Osteocyte (in vitro differentiated cells): ENCODE measurements around the gene OR10C1. TPM values are rescaled to one million over a fixed set of nuclear protein-coding genes. Genes with fewer than 3 reads are reported as not detected.

Experiments used
- DNase-seq: peaks from one replicate; pipeline ENCODE4 v3.0.0; 2021; ENCODE audit warnings: mixed read lengths; ENCODE audit not compliant: unreplicated experiment; ENCODE audit errors: extremely low spot score
- H3K27ac Mint-ChIP-seq: one replicate; pipeline ENCODE4 v1.8.0; 2021; ENCODE audit warnings: mild to moderate bottlenecking, mixed read lengths; ENCODE audit not compliant: unreplicated experiment
- H3K27me3 Mint-ChIP-seq: one replicate; pipeline ENCODE4 v1.8.0; 2021; ENCODE audit warnings: mixed read lengths; ENCODE audit not compliant: unreplicated experiment
- H3K36me3 Mint-ChIP-seq: one replicate; pipeline ENCODE4 v1.8.0; 2021; ENCODE audit warnings: mixed read lengths; ENCODE audit not compliant: unreplicated experiment
- H3K4me1 Mint-ChIP-seq: one replicate; pipeline ENCODE4 v1.8.0; 2021; ENCODE audit warnings: mixed read lengths; ENCODE audit not compliant: unreplicated experiment
- H3K4me3 Mint-ChIP-seq: one replicate; pipeline ENCODE4 v1.8.0; 2021; ENCODE audit warnings: mild to moderate bottlenecking, moderate library complexity, mixed read lengths; ENCODE audit not compliant: unreplicated experiment
- H3K9me3 Mint-ChIP-seq: one replicate; pipeline ENCODE4 v1.8.0; 2021; ENCODE audit warnings: mixed read lengths; ENCODE audit not compliant: unreplicated experiment
- CTCF ChIP-seq: fragments of 200-600 bp; sonication (generic); IDR thresholded peaks from 2 replicates; pipeline ENCODE4 v1.5.0; 2021; ENCODE audit warnings: antibody characterized with exemption, mild to moderate bottlenecking, moderate library complexity
- long read RNA-seq: library from polyadenylated mRNA; unstranded; transcript quantifications from one replicate; pipeline ENCODE4 v2.0.0, GENCODE V29; 2021
- total RNA-seq: library from RNA; stranded (reverse); gene quantifications from 2 replicates; pipeline ENCODE4 v1.2.1, GENCODE V29; 2021

The OR10C1 gene
- total RNA-seq, result not detected in 2 replicates
- long read RNA-seq, result 0 reads

- Mint-ChIP-seq H3K4me1 (no peaks in the 10 kb centered on the region), H3K27ac (no peak within 1 kb of the TSS)
These were observed at the start of gene OR10C1 for GRCh38 chr6:29439006-29439405. OR10C1 (plus strand) TSS chr6:29439306; CDS start chr6:29440016, 710 bp downstream.

GRCh38 chr6:29395331-29395730, 43.8 kb upstream of the OR10C1 start, which contains the start of gene OR12D2:
OR12D2 (plus strand) TSS chr6:29395631; CDS start chr6:29396700, 1,069 bp downstream.
- peaks cover 5% of the 10 kb centered on the region for H3K27me3 Mint-ChIP-seq
- H3K36me3 Mint-ChIP-seq, result no peaks in the 10 kb centered on the region
- H3K4me1 Mint-ChIP-seq, result no peaks in the 10 kb centered on the region

More at GRCh38 chr6:29439006-29439405, at the start of gene OR10C1:
- Mint-ChIP-seq H3K36me3 (no peaks in the 10 kb centered on the region), H3K9me3 (peaks cover under 1% of the 10 kb centered on the region), H3K27me3 (no peaks in the 10 kb centered on the region), H3K4me3 (no peak within 1 kb of the TSS)
- DNase-seq, result no peak
- TF ChIP-seq CTCF, result no peak

GRCh38 chr6:29399525-29399924, 39.6 kb upstream of the OR10C1 start:
- no peaks in the 10 kb centered on the region for H3K36me3 Mint-ChIP-seq
- no peaks in the 10 kb centered on the region for H3K4me1 Mint-ChIP-seq
- no peak overlapping the region for H3K27ac Mint-ChIP-seq
- no peak overlapping the region for H3K4me3 Mint-ChIP-seq
- H3K9me3 Mint-ChIP-seq, result no peaks in the 10 kb centered on the region
- peaks cover 5% of the 10 kb centered on the region for H3K27me3 Mint-ChIP-seq
- TF ChIP-seq CTCF, result no peak
- DNase-seq, result no peak

More at GRCh38 chr6:29395331-29395730, 43.8 kb upstream of the OR10C1 start, which contains the start of gene OR12D2:
- H3K27ac Mint-ChIP-seq, result no peak within 1 kb of the TSS
- no peak within 1 kb of the TSS for H3K4me3 Mint-ChIP-seq
- TF ChIP-seq CTCF, result no peak
- DNase-seq, result no peak
- H3K9me3 Mint-ChIP-seq, result no peaks in the 10 kb centered on the region

- Mint-ChIP-seq H3K9me3 (peaks cover under 1% of the 10 kb centered on the region), H3K27me3 (no peaks in the 10 kb centered on the region), H3K4me1 (no peaks in the 10 kb centered on the region), H3K27ac (no peak overlapping the region), H3K4me3 (no peak overlapping the region), H3K36me3 (no peaks in the 10 kb centered on the region)
- DNase-seq, result no peak
- no peak for TF ChIP-seq CTCF
These were observed 35.3 kb upstream of the OR10C1 start for GRCh38 chr6:29403801-29404200.

GRCh38 chr6:29414588-29414987, 24.5 kb upstream of the OR10C1 start, which contains the start of gene OR12D1:
OR12D1 (plus strand) TSS chr6:29414928.
- H3K4me3 Mint-ChIP-seq, result no peak within 1 kb of the TSS

More at GRCh38 chr6:29414588-29414987, 24.5 kb upstream of the OR10C1 start, which contains the start of gene OR12D1:
- Mint-ChIP-seq H3K27me3 (peaks cover 5% of the 10 kb centered on the region), H3K9me3 (peaks cover 19% of the 10 kb centered on the region), H3K4me1 (no peaks in the 10 kb centered on the region), H3K36me3 (no peaks in the 10 kb centered on the region), H3K27ac (no peak within 1 kb of the TSS)
- no peak for TF ChIP-seq CTCF
- DNase-seq, result no peak
